GM20431 (cell line): ENCODE results near the gene CYP11A1.
"Not testable (repeated sequence)": the region's sequence is repeated elsewhere in the genome, so short reads cannot be mapped to it uniquely, and the experiment has no call there.

Experiments used
- in situ Hi-C: fragments of 300-500 bp; cut with MseI, MboI; formaldehyde crosslinking; loops from one replicate; pipeline ENCODE4 v1.15.0; 2020; ENCODE audit warnings: low sequenced_read_pairs; ENCODE audit not compliant: unreplicated experiment

Gene CYP11A1

DNA sequence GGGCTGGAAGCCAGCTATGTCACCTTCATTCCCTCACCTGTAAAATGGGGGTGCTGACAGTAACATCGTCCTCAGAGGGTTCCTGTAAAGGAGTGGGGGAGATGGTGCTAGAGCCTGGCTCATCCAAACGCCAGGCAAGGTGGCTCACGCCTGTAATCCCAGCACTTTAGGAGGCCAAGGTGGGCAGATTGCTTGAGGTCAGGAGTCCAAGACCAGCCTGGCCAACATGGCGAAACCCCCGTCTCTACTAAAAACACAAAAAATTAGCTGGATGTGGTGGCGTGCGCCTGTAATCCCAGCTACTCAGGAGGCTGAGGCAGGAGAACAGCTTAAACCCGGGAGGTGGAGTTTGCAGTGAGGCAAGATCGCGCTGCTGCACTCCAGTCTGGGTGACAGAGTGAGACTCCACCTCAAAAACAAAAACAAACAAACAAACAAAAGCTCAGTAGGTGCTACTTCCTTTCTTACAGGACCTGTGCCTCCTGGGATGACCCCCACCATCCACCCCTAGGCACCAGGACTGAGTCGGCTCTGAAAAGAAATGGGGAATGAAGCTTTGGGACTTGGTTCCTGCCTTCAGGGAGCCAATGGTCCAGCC, 22.7 kb upstream of the CYP11A1 start:
- in situ Hi-C loops = not testable (repeated sequence)

DNA sequence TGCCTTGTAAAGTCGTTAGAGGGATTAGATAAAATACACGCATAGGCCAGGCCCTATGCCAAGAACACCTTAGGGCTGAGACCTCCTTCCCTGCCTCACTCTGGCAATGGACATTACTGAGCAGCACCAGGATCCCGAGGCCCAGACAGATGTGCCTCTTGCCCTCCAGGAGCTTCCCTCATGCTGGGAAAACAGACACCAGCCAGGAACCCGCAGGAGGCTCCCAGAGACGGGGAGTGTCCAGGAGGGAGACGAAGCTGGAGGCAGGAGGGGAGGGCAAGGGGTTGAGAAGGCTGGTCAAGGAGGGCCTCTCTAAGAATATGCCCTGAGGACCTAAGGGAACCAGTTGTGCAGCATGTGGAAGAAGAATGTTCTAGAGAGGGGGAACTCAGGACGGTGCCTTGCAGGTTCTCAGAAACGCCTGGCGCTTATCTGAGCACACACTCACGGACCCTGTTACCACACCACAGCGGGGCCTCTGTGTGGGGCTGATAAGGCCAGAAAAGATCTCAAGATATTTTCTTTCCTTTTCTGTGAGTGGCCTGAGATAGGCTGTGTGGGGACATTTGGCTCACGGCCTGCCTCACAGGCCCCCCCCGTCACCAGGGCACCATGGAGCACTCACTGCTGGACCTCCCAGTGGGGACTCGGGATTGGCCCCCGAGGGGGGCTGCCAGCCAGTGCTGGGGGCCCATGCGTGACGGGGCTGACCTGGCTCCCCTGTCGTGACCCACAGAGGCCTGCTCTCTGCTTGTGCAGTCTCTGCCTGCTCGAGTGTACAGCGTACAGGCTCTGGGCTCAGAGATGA, 22.0 kb upstream of the CYP11A1 start:
- in situ Hi-C loops = no loop called here

GRCh38 chr15:74388363-74388951, 21.0 kb upstream of the CYP11A1 start:
- in situ Hi-C loops = no loop called here

- in situ Hi-C loops = no loop called here
Measured at GRCh38 chr15:74387621-74388362, 20.3 kb upstream of the CYP11A1 start.

GRCh38 chr15:74387141-74387541, 19.7 kb upstream of the CYP11A1 start:
- in situ Hi-C loops = no loop called here

DNA sequence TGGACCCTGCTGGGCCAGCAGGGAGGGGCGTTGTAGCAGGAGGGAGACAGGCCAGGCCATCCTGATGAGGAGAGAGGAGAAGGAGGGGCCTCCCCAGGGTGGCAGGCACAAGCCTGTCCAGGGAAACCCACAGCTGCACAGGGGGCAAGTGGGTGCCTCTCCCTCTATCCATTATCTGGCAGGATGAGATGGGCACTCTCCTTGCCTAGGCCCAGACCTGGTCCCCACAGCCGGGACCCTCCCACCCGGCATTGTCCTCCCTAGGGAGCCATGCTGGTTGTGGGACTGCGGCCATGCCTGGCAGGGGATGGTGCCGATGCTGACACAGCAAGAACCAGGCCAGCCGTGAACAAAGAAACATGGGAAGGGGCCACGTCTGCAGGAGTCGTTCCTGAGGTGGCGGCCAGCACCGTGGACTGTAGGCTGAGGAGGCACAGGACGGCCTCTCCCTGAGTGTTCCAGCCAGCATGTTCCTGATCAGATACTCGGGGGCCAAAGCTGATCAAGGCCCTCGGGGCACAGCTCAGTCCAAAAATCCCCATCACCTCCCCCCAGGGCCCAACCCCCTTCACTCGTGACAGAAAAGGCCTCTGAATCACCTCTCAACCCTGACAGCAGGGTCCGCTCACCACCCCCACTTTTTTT, 19.2 kb upstream of the CYP11A1 start:
- in situ Hi-C loops = no loop called here

GRCh38 chr15:74385733-74386132, 18.3 kb upstream of the CYP11A1 start:
- in situ Hi-C loops = no loop called here

DNA sequence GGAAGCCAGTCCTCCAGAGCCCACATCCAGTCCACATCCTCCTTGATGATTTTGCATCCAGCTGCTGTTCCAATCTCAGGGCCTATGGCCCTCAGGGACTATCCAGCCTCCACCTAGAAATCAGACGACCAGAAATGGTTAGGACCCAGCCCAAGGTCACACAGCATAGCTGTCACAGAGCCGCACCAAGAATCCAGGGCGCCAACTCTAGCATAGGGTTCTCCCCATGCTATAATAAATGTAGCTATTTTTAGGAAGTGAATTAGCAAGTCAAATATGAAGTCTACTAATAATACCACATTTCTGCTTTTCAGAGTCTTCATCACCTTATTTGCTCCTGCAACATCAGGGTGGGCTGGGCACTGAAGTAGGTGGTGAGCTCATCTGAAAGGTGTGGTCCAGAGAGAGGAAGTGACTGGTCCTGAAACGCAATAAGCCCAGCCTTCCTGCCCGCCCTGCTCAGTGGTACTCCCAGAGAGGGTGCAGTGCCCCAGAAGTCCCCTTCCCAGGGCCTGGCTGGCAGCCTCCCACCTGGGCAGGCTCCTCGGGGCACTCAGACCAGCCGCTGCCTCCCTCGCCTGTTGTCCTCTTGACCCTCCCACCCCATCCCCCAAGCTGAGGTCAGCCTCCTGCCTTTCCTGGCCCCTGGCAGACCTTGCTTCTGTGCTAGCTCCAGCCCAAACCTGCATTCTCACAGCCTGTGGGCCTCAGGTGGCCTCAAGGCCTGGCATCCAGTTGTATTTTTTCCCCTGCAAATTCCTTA, 17.6 kb upstream of the CYP11A1 start:
- in situ Hi-C loops = loop anchor here (5.0 kb wide), 1 partner anchor 57 kb away; no protein-coding TSS in a partner anchor

DNA sequence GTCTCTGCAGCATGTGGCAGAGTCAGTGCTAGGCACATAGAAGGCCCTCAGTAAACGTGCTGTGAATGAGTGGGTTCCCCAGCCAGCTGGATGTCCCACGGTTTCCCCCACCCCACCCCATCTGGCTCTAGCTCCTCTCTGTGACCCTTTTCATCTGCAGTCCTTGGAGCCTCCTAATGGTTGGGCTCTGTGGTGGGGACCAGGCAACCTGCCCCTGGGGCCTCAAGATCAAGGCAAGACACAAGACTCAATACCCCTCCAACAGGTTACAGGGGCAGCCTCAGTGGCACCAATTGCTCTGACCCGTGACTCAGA, 17.1 kb upstream of the CYP11A1 start:
- in situ Hi-C loops = loop anchor here (5.0 kb wide), 1 partner anchor 58 kb away; no protein-coding TSS in a partner anchor

DNA sequence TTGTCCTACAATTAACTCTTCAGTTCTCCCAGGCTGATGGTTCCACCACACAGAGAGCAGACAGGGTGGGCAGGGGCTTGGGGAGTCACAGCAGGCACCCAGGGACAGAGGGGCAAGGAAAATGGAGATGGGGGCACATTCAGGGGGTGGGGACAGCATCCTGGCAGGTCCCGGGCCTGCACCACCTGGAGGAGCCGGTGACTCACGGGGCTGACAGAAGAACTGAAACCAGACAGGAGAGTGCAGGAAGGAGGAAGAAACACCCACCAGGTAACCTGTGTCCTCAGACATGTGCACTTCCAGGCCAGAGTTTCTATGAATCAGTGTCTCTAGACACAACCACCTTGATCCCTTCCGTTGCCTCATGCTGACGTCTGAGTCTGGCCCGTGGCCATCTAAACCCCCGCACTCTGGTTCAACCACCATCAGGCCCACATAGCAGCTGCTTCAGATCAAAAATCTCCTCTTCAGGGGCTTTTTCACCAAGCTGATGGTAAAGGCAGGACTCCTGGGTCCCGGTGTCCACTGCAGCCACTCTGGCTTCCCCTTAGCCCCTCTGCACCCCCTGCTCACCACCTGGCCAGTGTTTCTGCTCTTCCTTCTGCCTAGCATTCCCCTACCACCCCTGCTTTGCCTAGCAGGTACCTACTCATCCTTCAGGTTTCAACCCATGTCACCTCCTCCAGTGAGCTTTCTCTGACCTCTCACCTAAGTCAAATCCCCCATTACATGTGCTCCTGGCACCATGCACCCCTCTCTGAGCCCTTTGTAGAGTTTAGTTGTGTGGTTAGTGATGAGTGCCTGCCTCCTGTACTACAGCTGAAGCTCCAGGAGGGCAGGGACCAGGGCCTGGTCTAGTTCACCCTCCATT, 16.5 kb upstream of the CYP11A1 start:
- in situ Hi-C loops = loop anchor here (5.0 kb wide), 1 partner anchor 58 kb away; no protein-coding TSS in a partner anchor

DNA sequence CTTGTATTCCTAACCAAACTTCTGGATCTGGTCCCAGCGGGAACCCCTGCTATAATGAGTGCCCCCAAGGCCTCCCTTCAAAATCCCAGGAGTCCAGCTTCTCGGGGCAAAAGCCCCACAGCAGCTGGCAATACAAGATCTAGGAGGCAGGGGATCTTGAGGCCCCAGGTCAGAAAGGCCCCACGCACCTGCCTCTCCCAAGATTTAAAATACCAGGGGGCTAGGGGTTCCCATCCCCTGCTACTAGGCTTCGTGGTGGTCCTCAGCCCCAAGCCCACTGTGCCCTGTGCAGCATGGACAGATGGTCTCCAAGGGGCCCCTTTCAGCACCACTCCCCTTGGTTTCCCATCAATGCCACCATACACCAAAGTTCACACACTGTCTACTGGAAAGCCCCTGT, 15.8 kb upstream of the CYP11A1 start:
- in situ Hi-C loops = loop anchor here (5.0 kb wide), 1 partner anchor 59 kb away; no protein-coding TSS in a partner anchor

- in situ Hi-C loops = loop anchor here (5.0 kb wide), 1 partner anchor 60 kb away; no protein-coding TSS in a partner anchor
Measured at GRCh38 chr15:74382004-74382816, 14.8 kb upstream of the CYP11A1 start.

- in situ Hi-C loops = loop anchor here (5.0 kb wide), 1 partner anchor 61 kb away; no protein-coding TSS in a partner anchor
Measured at GRCh38 chr15:74381481-74381880, 14.0 kb upstream of the CYP11A1 start.

- in situ Hi-C loops = loop anchor here (5.0 kb wide), 1 partner anchor 61 kb away; no protein-coding TSS in a partner anchor
Measured at GRCh38 chr15:74381190-74381453, 13.7 kb upstream of the CYP11A1 start.

- in situ Hi-C loops = loop anchor here (5.0 kb wide), 1 partner anchor 62 kb away; no protein-coding TSS in a partner anchor
Measured at GRCh38 chr15:74380361-74381189, 13.1 kb upstream of the CYP11A1 start.

- in situ Hi-C loops = loop anchor here (10.0 kb wide), 1 partner anchor 246 kb away; no protein-coding TSS in a partner anchor
Measured at GRCh38 chr15:74378848-74379247, 11.4 kb upstream of the CYP11A1 start.
